CD4-positive, alpha-beta T cell treated with Interleukin-17A for 1 hour (primary cell): ENCODE data around the gene MARCHF3.

Experiments
- DNase-seq: peaks from one replicate; pipeline ENCODE4 v3.0.0-alpha.2; 2020

The MARCHF3 gene

GRCh38 chr5:126981701-126982100, 48.7 kb downstream of the MARCHF3 start:
- no peak for DNase-seq

- no peak for DNase-seq
These were observed 49.1 kb downstream of the MARCHF3 start for GRCh38 chr5:126981222-126981621.

- DNase-seq: no peak
These were observed 52.1 kb downstream of the MARCHF3 start for GRCh38 chr5:126978258-126978657.

- DNase-seq: no peak
These were observed 53.7 kb downstream of the MARCHF3 start for GRCh38 chr5:126976520-126977172.

- DNase-seq: no peak
These were observed 54.6 kb downstream of the MARCHF3 start for GRCh38 chr5:126975796-126976195.

GRCh38 chr5:126973193-126973592, 57.2 kb downstream of the MARCHF3 start:
- no peak for DNase-seq

- peak; percentile 56 for DNase-seq
These were observed 58.1 kb downstream of the MARCHF3 start for GRCh38 chr5:126972062-126972895.

GRCh38 chr5:126971455-126972031, 58.8 kb downstream of the MARCHF3 start:
- no peak for DNase-seq

GRCh38 chr5:126970517-126971017, 59.8 kb downstream of the MARCHF3 start:
- DNase-seq: no peak

GRCh38 chr5:126969548-126969947, 60.8 kb downstream of the MARCHF3 start:
- no peak for DNase-seq

- no peak for DNase-seq
These were observed 62.4 kb downstream of the MARCHF3 start for GRCh38 chr5:126967808-126968466.

GRCh38 chr5:126965487-126965886, 64.9 kb downstream of the MARCHF3 start:
- DNase-seq: no peak

- DNase-seq: no peak
These were observed 65.3 kb downstream of the MARCHF3 start for GRCh38 chr5:126965061-126965475.

GRCh38 chr5:126963822-126964375, 66.5 kb downstream of the MARCHF3 start:
- DNase-seq: no peak

- DNase-seq: no peak
These were observed 68.7 kb downstream of the MARCHF3 start for GRCh38 chr5:126961702-126962101.

- no peak for DNase-seq
These were observed 69.2 kb downstream of the MARCHF3 start for GRCh38 chr5:126961128-126961527.

GRCh38 chr5:126959188-126959587, 71.2 kb downstream of the MARCHF3 start:
- no peak for DNase-seq

- DNase-seq: no peak
These were observed 73.4 kb downstream of the MARCHF3 start for GRCh38 chr5:126956991-126957390.

GRCh38 chr5:126954981-126955380, 75.4 kb downstream of the MARCHF3 start:
- no peak for DNase-seq

GRCh38 chr5:126953640-126954039, 76.7 kb downstream of the MARCHF3 start:
- no peak for DNase-seq

GRCh38 chr5:126949475-126949874, 80.9 kb downstream of the MARCHF3 start:
- no peak for DNase-seq

- no peak for DNase-seq
These were observed 81.9 kb downstream of the MARCHF3 start for GRCh38 chr5:126948453-126948852.

GRCh38 chr5:126948011-126948355, 82.4 kb downstream of the MARCHF3 start:
- no peak for DNase-seq
